SK-N-SH treated with all-trans-retinoic acid at 6 μM for 48 hours (cell line): ENCODE data around the gene NTM.

ENCODE experiments used
- ARNTL ChIP-seq: fragments of 450-650 bp; formaldehyde crosslinking; IDR thresholded peaks from 2 replicates; pipeline ENCODE4 v1.5.0; 2020; ENCODE audit warnings: low read depth, mild to moderate bottlenecking, moderate library complexity, borderline replicate concordance
- ISL1 ChIP-seq: fragments of 250-450 bp; sonication (Bioruptor Pico); IDR thresholded peaks from 2 replicates; pipeline ENCODE4 v2.1.2; 2022; ENCODE audit warnings: mild to moderate bottlenecking, moderate library complexity
- PATZ1 ChIP-seq: fragments of 250-450 bp; sonication (Bioruptor Pico); IDR thresholded peaks from 2 replicates; pipeline ENCODE4 v1.8.0; 2020; ENCODE audit warnings: mild to moderate bottlenecking, moderate library complexity, borderline replicate concordance
- PPARA ChIP-seq: fragments of 250-450 bp; sonication (Bioruptor Pico); IDR thresholded peaks from 2 replicates; pipeline ENCODE4 v1.5.0; 2020; ENCODE audit warnings: mild to moderate bottlenecking, borderline replicate concordance
- RARB ChIP-seq: fragments of 250-450 bp; sonication (Bioruptor Pico); IDR thresholded peaks from 2 replicates; pipeline ENCODE4 v1.8.0; 2021; ENCODE audit warnings: mild to moderate bottlenecking, moderate library complexity
- TCF4 ChIP-seq: fragments of 250-450 bp; sonication (Bioruptor Pico); IDR thresholded peaks from 2 replicates; pipeline ENCODE4 v1.8.0; 2021; ENCODE audit warnings: mild to moderate bottlenecking, moderate library complexity, borderline replicate concordance
- TOX ChIP-seq: fragments of 250-450 bp; sonication (Bioruptor Pico); IDR thresholded peaks from 2 replicates; pipeline ENCODE4 v1.8.0; 2021; ENCODE audit warnings: mild to moderate bottlenecking, moderate library complexity, borderline replicate concordance
- ZC3H10 ChIP-seq: fragments of 250-450 bp; sonication (Bioruptor Pico); IDR thresholded peaks from 2 replicates; pipeline ENCODE4 v1.5.1; 2021; ENCODE audit warnings: mild to moderate bottlenecking, moderate library complexity
- ZFP3 ChIP-seq: fragments of 250-450 bp; sonication (Bioruptor Pico); IDR thresholded peaks from 2 replicates; pipeline ENCODE4 v1.5.0; 2020; ENCODE audit warnings: mild to moderate bottlenecking, moderate library complexity
- ZFP30 ChIP-seq: fragments of 450-650 bp; formaldehyde crosslinking; IDR thresholded peaks from 2 replicates; pipeline ENCODE4 v1.5.0; 2022; ENCODE audit warnings: mild to moderate bottlenecking, moderate library complexity
- ZNF565 ChIP-seq: fragments of 450-650 bp; formaldehyde crosslinking; conservative IDR thresholded peaks from 2 replicates; pipeline ENCODE4 v1.5.0; 2020; ENCODE audit warnings: low read depth, mild to moderate bottlenecking, moderate library complexity
- TF ChIP-seq, protein P1 (sequence below): fragments of 250-450 bp; sonication (Bioruptor Pico); IDR thresholded peaks from 2 replicates; pipeline ENCODE4 v1.5.1; 2020; ENCODE audit warnings: low read depth, mild to moderate bottlenecking, moderate library complexity
- TF ChIP-seq, protein P2 (sequence below): fragments of 250-450 bp; sonication (Bioruptor Pico); IDR thresholded peaks from 2 replicates; pipeline ENCODE4 v1.5.0; 2020; ENCODE audit warnings: mild to moderate bottlenecking, moderate library complexity
- TF ChIP-seq, protein P3 (sequence below): fragments of 250-450 bp; sonication (Bioruptor Pico); IDR thresholded peaks from 2 replicates; pipeline ENCODE4 v1.5.1; 2021; ENCODE audit warnings: mild to moderate bottlenecking, moderate library complexity

- no peak for TF ChIP-seq PATZ1 (CRISPR knock-in tag)
- no peak for TF ChIP-seq RARB (CRISPR knock-in tag)
- TF ChIP-seq, protein P1, sequence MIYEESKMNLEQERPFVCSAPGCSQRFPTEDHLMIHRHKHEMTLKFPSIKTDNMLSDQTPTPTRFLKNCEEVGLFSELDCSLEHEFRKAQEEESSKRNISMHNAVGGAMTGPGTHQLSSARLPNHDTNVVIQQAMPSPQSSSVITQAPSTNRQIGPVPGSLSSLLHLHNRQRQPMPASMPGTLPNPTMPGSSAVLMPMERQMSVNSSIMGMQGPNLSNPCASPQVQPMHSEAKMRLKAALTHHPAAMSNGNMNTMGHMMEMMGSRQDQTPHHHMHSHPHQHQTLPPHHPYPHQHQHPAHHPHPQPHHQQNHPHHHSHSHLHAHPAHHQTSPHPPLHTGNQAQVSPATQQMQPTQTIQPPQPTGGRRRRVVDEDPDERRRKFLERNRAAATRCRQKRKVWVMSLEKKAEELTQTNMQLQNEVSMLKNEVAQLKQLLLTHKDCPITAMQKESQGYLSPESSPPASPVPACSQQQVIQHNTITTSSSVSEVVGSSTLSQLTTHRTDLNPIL (CRISPR knock-in tag) = no peak
- TF ChIP-seq, protein P2, sequence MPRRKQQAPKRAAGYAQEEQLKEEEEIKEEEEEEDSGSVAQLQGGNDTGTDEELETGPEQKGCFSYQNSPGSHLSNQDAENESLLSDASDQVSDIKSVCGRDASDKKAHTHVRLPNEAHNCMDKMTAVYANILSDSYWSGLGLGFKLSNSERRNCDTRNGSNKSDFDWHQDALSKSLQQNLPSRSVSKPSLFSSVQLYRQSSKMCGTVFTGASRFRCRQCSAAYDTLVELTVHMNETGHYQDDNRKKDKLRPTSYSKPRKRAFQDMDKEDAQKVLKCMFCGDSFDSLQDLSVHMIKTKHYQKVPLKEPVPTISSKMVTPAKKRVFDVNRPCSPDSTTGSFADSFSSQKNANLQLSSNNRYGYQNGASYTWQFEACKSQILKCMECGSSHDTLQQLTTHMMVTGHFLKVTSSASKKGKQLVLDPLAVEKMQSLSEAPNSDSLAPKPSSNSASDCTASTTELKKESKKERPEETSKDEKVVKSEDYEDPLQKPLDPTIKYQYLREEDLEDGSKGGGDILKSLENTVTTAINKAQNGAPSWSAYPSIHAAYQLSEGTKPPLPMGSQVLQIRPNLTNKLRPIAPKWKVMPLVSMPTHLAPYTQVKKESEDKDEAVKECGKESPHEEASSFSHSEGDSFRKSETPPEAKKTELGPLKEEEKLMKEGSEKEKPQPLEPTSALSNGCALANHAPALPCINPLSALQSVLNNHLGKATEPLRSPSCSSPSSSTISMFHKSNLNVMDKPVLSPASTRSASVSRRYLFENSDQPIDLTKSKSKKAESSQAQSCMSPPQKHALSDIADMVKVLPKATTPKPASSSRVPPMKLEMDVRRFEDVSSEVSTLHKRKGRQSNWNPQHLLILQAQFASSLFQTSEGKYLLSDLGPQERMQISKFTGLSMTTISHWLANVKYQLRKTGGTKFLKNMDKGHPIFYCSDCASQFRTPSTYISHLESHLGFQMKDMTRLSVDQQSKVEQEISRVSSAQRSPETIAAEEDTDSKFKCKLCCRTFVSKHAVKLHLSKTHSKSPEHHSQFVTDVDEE (CRISPR knock-in tag) = no peak
- TF ChIP-seq ZFP3 = no peak
- no peak for TF ChIP-seq ZNF565
- TF ChIP-seq, protein P3, sequence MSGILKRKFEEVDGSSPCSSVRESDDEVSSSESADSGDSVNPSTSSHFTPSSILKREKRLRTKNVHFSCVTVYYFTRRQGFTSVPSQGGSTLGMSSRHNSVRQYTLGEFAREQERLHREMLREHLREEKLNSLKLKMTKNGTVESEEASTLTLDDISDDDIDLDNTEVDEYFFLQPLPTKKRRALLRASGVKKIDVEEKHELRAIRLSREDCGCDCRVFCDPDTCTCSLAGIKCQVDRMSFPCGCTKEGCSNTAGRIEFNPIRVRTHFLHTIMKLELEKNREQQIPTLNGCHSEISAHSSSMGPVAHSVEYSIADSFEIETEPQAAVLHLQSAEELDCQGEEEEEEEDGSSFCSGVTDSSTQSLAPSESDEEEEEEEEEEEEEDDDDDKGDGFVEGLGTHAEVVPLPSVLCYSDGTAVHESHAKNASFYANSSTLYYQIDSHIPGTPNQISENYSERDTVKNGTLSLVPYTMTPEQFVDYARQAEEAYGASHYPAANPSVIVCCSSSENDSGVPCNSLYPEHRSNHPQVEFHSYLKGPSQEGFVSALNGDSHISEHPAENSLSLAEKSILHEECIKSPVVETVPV (CRISPR knock-in tag) = no peak
- TF ChIP-seq TCF4 = no peak
- TF ChIP-seq ZC3H10 (CRISPR knock-in tag) = no peak
- TF ChIP-seq ISL1 (CRISPR knock-in tag) = no peak
- no peak for TF ChIP-seq PPARA (CRISPR knock-in tag)
- TF ChIP-seq ARNTL (CRISPR knock-in tag) = no peak
- no peak for TF ChIP-seq ZFP30
- no peak for TF ChIP-seq TOX (CRISPR knock-in tag)
These were observed 628.7 kb downstream of the NTM start for GRCh38 chr11:131999084-131999483.
